ENCODE measurements around the gene KATNAL2.

GRCh38 chr18:46893360-46893759, 24.0 kb upstream of the KATNAL2 start:
- TF ChIP-seq CTCF (IDR thresholded peaks at IDR 0.05) = no peak
- TF ChIP-seq POLR2A (IDR thresholded peaks at IDR 0.05) = no peak
- TF ChIP-seq POLR2AphosphoS5 (IDR thresholded peaks at IDR 0.05; ENCODE audit: insufficient read depth in 1 of 2, low read depth in 1 of 2) = no peak
